Activated CD4-positive, CD25-positive, alpha-beta regulatory T cell treated with anti-CD3 and anti-CD28 coated beads, Interleukin-2, amount 50 U/mL, for 72 hours (primary cell): Measurements from ENCODE around the gene UBN1.

Source experiments
- DNase-seq: peaks from one replicate; pipeline ENCODE4 v3.0.0; 2021

Gene UBN1

GRCh38 chr16:4825196-4825595 is 22.1 kb upstream of the UBN1 start:
- DNase-seq: no peak

- no peak for DNase-seq
Observed at GRCh38 chr16:4826526-4826925, 20.8 kb upstream of the UBN1 start.

GRCh38 chr16:4826980-4827379 is 20.3 kb upstream of the UBN1 start:
- DNase-seq: no peak

GRCh38 chr16:4828567-4829321 is 18.5 kb upstream of the UBN1 start:
- no peak for DNase-seq

GRCh38 chr16:4830408-4830807 is 16.9 kb upstream of the UBN1 start:
- no peak for DNase-seq

- DNase-seq: no peak
Observed at GRCh38 chr16:4831616-4832015, 15.7 kb upstream of the UBN1 start.

- DNase-seq: no peak
Observed at GRCh38 chr16:4832698-4833343, 14.5 kb upstream of the UBN1 start.

GRCh38 chr16:4833584-4833983 is 13.7 kb upstream of the UBN1 start:
- no peak for DNase-seq

- no peak for DNase-seq
Observed at GRCh38 chr16:4836727-4837126, 10.6 kb upstream of the UBN1 start.

GRCh38 chr16:4837733-4838501 is 9.4 kb upstream of the UBN1 start:
- no peak for DNase-seq

- DNase-seq: no peak
Observed at GRCh38 chr16:4839942-4840341, 7.3 kb upstream of the UBN1 start.

GRCh38 chr16:4840984-4841383 is 6.3 kb upstream of the UBN1 start:
- no peak for DNase-seq

- peak; percentile 45 for DNase-seq
Observed at GRCh38 chr16:4846503-4846900, 779 bp upstream of the UBN1 start.

- DNase-seq: peak; percentile 32
Observed at GRCh38 chr16:4847774-4848587, 700 bp downstream of the UBN1 start.

GRCh38 chr16:4850211-4850610 is 2.9 kb downstream of the UBN1 start:
- DNase-seq: no peak

- DNase-seq: no peak
Observed at GRCh38 chr16:4852221-4852872, 5.1 kb downstream of the UBN1 start.

GRCh38 chr16:4855371-4855770 is 8.1 kb downstream of the UBN1 start:
- DNase-seq: no peak

- no peak for DNase-seq
Observed at GRCh38 chr16:4855804-4856203, 8.5 kb downstream of the UBN1 start.

GRCh38 chr16:4859190-4859899 is 12.1 kb downstream of the UBN1 start:
- DNase-seq: no peak

- DNase-seq: no peak
Observed at GRCh38 chr16:4859900-4860255, 12.6 kb downstream of the UBN1 start.

- no peak for DNase-seq
Observed at GRCh38 chr16:4860727-4861342, 13.6 kb downstream of the UBN1 start.
